GM12873 (cell line): Measurements from ENCODE around the gene COL28A1.

ENCODE experiments used
- TF ChIP-seq, protein P1 (sequence below): IDR thresholded peaks from 2 replicates; pipeline ENCODE4 v1.5.1; 2012; ENCODE audit warnings: low read depth, mild to moderate bottlenecking, moderate library complexity, low read length, control low read depth; ENCODE audit not compliant: insufficient read depth; ENCODE audit errors: missing control alignments

The COL28A1 gene

DNA sequence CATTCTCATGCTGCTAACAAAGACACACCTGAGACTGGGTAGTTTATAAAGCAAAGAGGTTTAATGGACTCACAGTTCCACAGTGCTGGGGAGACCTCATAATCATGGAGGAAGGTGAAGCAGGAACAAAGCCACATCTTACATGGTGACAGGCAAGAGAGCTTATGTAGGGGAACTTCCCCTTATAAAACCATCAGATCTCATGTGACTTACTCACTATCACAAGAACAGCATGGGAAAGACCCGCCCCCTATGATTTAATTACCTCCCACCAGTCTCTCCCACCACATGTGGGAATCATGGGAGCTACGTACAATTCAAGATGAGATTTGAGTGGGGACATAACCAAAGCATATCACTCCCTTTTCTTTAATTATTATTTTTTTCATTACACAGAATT lies 16.6 kb downstream of the COL28A1 start:
- TF ChIP-seq, protein P1, sequence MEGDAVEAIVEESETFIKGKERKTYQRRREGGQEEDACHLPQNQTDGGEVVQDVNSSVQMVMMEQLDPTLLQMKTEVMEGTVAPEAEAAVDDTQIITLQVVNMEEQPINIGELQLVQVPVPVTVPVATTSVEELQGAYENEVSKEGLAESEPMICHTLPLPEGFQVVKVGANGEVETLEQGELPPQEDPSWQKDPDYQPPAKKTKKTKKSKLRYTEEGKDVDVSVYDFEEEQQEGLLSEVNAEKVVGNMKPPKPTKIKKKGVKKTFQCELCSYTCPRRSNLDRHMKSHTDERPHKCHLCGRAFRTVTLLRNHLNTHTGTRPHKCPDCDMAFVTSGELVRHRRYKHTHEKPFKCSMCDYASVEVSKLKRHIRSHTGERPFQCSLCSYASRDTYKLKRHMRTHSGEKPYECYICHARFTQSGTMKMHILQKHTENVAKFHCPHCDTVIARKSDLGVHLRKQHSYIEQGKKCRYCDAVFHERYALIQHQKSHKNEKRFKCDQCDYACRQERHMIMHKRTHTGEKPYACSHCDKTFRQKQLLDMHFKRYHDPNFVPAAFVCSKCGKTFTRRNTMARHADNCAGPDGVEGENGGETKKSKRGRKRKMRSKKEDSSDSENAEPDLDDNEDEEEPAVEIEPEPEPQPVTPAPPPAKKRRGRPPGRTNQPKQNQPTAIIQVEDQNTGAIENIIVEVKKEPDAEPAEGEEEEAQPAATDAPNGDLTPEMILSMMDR, result no peak

- TF ChIP-seq, protein P1, result no peak
Measured at GRCh38 chr7:7517754-7518153, 17.9 kb downstream of the COL28A1 start.

DNA sequence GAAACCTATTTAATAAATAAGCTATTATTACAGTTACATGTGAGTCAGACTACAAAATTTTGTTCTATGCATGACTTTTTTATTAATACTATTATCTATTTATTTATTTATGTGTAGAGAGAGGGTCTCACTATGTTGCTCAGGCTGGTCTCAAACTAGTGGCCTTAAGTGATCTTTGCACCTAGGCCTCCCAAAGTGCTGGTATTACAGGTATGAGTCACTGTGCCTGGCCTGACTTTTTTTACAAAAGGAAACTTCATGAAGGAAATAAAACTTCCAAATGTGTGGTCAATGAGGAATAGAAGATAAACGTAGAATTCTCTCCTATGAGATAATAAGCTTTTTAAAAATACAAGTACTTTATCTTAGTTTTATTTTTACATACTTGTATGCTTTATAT lies 19.0 kb downstream of the COL28A1 start:
- TF ChIP-seq, protein P1, result no peak

DNA sequence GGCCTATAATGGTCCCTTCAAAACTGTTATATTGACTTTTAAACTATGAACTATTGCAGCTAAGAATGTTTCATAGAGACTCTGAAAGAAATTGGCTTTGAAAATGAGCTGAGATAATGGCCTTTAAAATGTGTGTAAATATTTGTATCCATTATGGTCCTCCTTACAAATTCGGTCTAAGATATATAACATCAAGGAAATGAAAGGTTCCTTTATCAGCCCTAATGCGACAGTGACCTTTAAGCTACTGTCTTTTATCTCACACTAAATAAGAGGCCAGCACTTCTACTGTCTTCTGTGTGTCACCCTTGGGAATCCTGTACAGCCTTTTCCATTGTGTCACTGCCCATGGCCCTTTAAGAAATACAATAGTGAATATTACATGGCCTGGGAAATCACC lies 19.5 kb downstream of the COL28A1 start:
- TF ChIP-seq, protein P1, result no peak

- TF ChIP-seq, protein P1, result no peak
Measured at GRCh38 chr7:7512861-7513597, 22.6 kb downstream of the COL28A1 start.

DNA sequence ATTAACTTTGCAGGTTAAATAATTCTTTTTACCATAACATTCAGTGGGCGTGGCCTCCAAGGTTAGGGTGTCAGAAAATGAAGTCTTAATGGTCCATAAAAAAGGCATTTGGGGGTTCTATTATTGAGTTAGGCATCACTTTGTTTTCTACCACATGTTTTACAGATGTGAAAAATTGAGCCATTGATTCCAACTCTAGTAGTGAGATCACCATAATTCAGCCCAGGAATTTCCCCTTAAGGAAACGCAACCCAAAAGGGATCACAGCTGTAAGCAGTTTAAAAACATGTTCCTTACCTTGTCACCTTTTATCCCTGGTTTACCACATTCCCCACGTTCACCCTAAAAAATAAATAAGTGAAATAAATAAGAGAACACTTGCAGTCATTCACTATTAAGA lies 24.9 kb downstream of the COL28A1 start:
- TF ChIP-seq, protein P1, result no peak

DNA sequence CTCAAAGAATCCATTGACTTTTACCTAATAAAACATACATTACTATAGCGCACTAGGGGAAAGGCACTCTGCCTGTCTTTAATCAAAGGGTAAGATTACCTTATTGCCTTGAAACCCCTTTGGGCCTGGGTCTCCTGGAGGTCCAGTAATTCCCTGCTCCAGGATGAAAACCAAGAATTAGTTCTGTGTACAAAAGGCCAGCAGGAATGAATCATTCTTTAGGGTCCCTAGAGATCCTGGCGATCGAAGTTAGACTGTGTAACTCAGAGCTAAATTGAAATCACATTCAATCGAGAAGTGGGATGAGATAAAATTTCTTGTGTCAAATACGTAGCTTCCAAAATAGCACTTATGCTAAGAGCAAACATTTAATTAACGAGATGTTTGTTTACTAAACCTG lies 29.8 kb downstream of the COL28A1 start:
- TF ChIP-seq, protein P1, result no peak
